IPS-20b (cell line): ENCODE results near the gene TMEM145.

Experiments
- H3K27ac ChIP-seq: one replicate; pipeline ENCODE4 v1.5.1; 2013; ENCODE audit warnings: low read length
- H3K27me3 ChIP-seq: 2 replicates; pipeline ENCODE4 v1.6.1; 2013; ENCODE audit warnings: mild to moderate bottlenecking, low read length, inconsistent platforms; ENCODE audit not compliant: insufficient read depth
- H3K36me3 ChIP-seq: 2 replicates; pipeline ENCODE4 v1.6.1; 2013; ENCODE audit warnings: low read depth, mild to moderate bottlenecking, inconsistent platforms, low read length, moderate library complexity; ENCODE audit not compliant: insufficient read depth
- H3K4me1 ChIP-seq: 2 replicates; pipeline ENCODE4 v1.6.1; 2013; ENCODE audit warnings: mild to moderate bottlenecking, control low read depth, inconsistent platforms, low read length, moderate library complexity; ENCODE audit not compliant: insufficient read depth
- H3K4me3 ChIP-seq: 2 replicates; pipeline ENCODE4 v1.5.1; 2013; ENCODE audit warnings: mild to moderate bottlenecking, low read length, inconsistent platforms
- H3K9ac ChIP-seq: 2 replicates; pipeline ENCODE4 v1.6.1; 2013; ENCODE audit warnings: low read depth, mild to moderate bottlenecking, inconsistent platforms, low read length, moderate library complexity
- H3K9me3 ChIP-seq: 2 replicates; pipeline ENCODE4 v1.6.1; 2013; ENCODE audit warnings: mild to moderate bottlenecking, low read depth, low read length, inconsistent platforms; ENCODE audit not compliant: insufficient read depth

TMEM145 gene

DNA sequence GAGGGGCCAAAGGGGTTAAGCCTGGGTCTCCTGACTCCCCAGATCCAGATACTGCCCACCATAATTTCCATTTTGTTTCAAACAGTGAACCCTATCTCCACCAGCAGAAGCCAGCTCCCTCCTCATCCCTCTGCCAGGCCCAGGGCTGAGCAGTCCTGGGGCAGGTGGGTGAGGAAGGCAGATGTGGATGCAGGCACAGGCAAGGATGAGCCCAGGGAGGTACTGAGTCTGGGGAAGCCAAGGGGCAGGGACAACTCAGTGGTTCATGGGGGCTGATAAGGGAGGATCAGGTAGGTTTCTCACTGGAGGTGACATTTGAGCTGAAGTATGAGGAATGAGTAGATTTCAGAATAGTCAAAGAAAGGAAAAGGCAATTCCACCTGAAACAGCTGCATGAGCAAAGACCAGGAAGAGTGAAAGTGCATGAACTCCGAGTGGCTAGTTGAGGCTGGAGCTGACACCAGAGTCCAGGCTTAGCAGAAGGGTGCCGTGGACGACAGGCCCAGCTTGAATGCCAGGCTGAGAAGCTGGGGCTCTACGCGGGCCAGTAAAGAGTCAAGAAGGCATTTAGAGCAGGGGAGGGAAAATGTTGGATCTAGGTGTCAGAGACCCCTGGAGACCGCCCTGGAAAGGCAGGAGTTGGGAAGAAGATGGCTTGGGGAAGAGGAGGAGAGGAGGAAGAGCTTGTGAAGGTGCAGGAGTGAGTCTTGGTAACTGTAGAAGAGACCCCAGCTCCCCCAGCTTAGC lies 33.8 kb upstream of the TMEM145 start:
- Histone ChIP-seq H3K4me3 (peak overlapping the region; percentile 85), H3K27ac (no peak overlapping the region), H3K36me3 (peaks cover 7% of the 10 kb centered on the region; the same call in 1 of the 2 replicates), H3K27me3 (no peaks in the 10 kb centered on the region), H3K4me1 (peaks cover 16% of the 10 kb centered on the region), H3K9me3 (no peaks in the 10 kb centered on the region), H3K9ac (peak overlapping the region; percentile 79; the same call in 1 of the 2 replicates)

GRCh38 chr19:42279902-42280814 lies 33.0 kb upstream of the TMEM145 start:
- no peaks in the 10 kb centered on the region for H3K27me3 ChIP-seq
- H3K36me3 ChIP-seq, result no peaks in the 10 kb centered on the region
- H3K4me1 ChIP-seq, result peaks cover 17% of the 10 kb centered on the region
- H3K9me3 ChIP-seq, result no peaks in the 10 kb centered on the region
- H3K27ac ChIP-seq, result no peak overlapping the region
- peak overlapping the region; percentile 85 for H3K4me3 ChIP-seq
- H3K9ac ChIP-seq, result peak overlapping the region; percentile 79; the same call in 1 of the 2 replicates

- Histone ChIP-seq H3K9ac (no peak overlapping the region; the same call in 1 of the 2 replicates), H3K4me1 (peaks cover 22% of the 10 kb centered on the region), H3K27ac (no peak overlapping the region), H3K27me3 (no peaks in the 10 kb centered on the region), H3K4me3 (peak overlapping the region; percentile 85; the same call in 1 of the 2 replicates), H3K9me3 (no peaks in the 10 kb centered on the region), H3K36me3 (no peaks in the 10 kb centered on the region)
Observed at GRCh38 chr19:42280815-42281145, 32.3 kb upstream of the TMEM145 start.

DNA sequence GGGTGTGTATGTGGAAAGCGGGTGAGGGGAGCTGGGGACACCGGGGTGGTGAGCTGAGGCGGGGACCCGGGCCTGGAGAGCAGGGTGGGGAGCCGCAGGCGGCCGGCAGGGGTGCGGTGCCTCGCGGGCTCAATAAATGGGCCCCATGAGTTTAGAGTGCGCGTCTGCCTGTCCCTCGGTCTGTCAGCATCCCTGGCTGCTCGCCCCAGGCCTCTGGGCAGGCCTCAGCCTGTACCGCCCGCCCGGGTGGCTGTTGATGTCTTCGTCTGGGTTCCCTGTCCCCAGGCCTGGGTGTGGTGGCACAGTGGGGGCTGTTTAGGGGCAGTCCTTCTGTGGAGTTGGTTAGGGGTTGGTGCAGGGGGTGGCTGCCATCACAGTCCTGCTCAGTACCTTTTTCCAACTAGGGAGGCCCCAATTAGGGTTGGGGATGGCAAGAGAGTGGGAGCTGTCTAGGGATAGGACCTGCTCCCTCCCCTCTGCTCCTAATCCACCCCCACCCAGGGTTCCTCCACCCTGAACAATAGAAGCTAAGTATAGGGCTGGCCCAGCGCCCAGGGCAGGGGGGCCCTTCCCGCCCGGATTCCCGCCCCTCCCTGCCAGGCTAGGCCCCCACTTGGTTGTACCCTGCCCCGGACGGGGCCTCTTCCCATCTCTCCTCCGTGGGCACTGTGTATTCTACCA lies 31.8 kb upstream of the TMEM145 start:
- H3K36me3 ChIP-seq, result no peaks in the 10 kb centered on the region
- H3K4me1 ChIP-seq, result peaks cover 24% of the 10 kb centered on the region
- H3K9me3 ChIP-seq, result no peaks in the 10 kb centered on the region
- H3K27me3 ChIP-seq, result no peaks in the 10 kb centered on the region
- peak overlapping the region; percentile 59 for H3K4me3 ChIP-seq
- H3K27ac ChIP-seq, result no peak overlapping the region
- peak overlapping the region; percentile 74; the same call in 1 of the 2 replicates for H3K9ac ChIP-seq

DNA sequence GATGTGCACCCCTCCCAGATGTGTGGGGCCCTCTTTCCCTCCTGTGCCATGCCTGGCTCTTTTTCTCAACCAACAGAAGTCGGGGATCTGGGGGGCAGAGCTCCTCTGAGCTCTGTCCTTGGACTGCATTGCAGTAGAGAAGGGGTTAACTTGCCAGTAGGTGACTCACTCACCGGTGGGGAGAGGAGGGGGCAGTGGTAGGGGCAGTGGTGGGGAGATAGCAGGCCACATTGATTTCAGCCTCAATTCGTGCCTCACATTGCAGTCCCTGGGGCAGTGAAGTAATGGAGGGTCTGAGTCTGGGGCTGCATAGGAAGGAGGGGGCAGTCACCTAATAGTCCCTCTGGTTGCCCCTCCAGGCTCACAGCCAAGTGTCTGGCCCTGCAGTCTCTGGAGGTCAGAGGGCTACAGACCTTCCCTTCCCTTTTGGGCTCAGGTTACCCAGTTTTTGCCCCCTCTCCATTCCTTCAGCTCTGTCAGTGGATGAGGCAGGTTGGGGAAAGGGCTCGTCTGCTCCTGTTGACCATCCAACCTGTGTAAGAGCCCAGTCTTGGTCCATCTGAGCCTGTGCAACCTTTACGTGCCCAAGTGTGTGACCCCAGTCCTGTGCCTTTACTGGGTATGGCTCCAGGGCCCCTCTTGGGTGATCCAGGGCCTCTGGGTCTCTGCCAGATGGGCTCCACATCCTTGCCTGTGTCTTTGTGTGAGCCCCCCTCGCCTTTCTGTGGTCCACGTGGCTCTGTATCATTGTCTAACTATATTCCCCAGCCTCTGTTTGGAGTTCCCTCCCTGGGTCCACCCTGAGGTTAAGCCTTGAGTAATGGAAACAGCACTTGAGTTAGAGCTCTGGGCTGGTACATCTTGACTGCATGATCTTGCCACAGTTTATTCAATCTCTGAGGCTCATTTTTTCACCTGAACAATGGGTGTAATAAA lies 31.0 kb upstream of the TMEM145 start:
- H3K27ac ChIP-seq, result no peak overlapping the region
- H3K4me1 ChIP-seq, result peaks cover 24% of the 10 kb centered on the region
- H3K4me3 ChIP-seq, result peak overlapping the region; percentile 59
- no peaks in the 10 kb centered on the region for H3K27me3 ChIP-seq
- no peaks in the 10 kb centered on the region for H3K9me3 ChIP-seq
- H3K36me3 ChIP-seq, result peaks cover under 1% of the 10 kb centered on the region; the same call in 1 of the 2 replicates
- peak overlapping the region; percentile 74; the same call in 1 of the 2 replicates for H3K9ac ChIP-seq

- no peaks in the 10 kb centered on the region for H3K9me3 ChIP-seq
- no peak overlapping the region for H3K27ac ChIP-seq
- no peaks in the 10 kb centered on the region for H3K27me3 ChIP-seq
- H3K4me3 ChIP-seq, result peak overlapping the region; percentile 70; the same call in 1 of the 2 replicates
- peaks cover 8% of the 10 kb centered on the region for H3K36me3 ChIP-seq
- no peak overlapping the region; the same call in 1 of the 2 replicates for H3K9ac ChIP-seq
- H3K4me1 ChIP-seq, result peaks cover 24% of the 10 kb centered on the region
Observed at GRCh38 chr19:42282819-42283187, 30.3 kb upstream of the TMEM145 start.

DNA sequence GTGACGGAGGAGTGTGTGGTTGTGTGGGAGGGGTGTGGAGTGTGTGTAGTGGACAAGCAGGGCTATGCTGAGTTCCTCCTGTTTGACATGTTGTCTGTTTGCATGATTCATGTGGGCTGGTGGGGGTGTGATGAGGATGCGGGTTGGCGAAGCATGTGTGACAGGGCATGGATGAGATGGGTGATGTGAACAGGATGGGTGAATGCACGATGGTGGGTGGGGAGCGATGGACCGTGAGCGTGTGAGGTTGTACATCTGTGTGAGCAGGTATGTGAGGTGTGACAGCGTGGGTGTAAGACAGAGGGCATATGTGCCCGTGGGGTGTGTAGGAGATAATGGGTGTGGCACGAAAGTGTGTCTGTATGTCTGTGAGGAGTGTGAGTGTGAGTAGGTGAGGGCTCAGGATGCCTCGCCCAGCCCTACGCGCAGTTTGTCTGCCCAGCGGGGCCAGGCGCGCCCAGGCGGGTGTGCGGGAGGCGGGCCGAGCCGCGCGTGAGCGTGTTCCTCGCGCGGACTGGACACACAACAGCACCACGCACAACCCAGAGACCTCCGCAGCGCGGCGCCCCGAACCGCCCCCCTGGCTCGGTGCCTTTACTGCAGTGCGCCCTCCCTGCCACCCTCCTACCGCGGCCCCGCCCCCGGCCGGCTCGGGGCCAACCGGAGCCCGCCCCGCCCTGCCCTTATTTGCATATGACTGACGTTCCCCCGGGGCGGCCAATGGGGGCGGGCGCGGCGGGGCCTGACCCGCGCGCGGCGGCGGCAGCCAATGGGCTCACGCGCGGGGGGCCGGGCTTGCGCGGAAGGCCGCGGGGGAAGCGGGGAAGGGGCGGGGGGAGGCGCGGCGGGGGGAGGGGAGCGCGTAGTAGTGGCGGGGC lies 29.7 kb upstream of the TMEM145 start:
- peak overlapping the region; percentile 70 for H3K4me3 ChIP-seq
- no peaks in the 10 kb centered on the region for H3K9me3 ChIP-seq
- peak overlapping the region; percentile 46 for H3K27ac ChIP-seq
- peak overlapping the region; percentile 65; the same call in 1 of the 2 replicates for H3K9ac ChIP-seq
- peaks cover 24% of the 10 kb centered on the region for H3K4me1 ChIP-seq
- H3K27me3 ChIP-seq, result no peaks in the 10 kb centered on the region
- peaks cover 14% of the 10 kb centered on the region for H3K36me3 ChIP-seq

DNA sequence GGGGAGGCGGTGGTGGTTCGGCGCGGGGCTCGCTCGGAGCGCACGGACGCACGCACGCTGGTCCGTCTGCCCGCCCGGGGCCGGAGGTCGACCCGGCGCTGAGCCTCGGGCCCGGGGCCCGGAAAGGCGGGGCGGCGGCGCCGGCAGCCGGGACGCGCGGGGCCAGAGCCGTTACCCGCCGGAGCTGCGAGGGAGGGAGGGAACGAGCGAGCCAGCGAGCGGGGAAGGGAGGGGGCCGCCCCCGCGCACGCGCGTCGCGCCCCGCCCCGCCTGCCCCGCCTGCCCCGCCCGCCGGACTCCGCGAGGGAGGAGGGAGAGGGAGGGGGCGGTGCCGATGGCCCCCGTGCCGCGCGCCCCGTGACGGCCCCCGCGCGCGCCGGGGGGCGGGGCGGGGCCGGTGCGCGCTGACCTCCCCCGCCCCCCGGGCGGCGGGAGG lies 29.0 kb upstream of the TMEM145 start:
- Histone ChIP-seq H3K27me3 (no peaks in the 10 kb centered on the region), H3K4me3 (no peak overlapping the region; the same call in 1 of the 2 replicates), H3K36me3 (peaks cover 21% of the 10 kb centered on the region), H3K9me3 (no peaks in the 10 kb centered on the region), H3K9ac (no peak overlapping the region), H3K4me1 (peaks cover 24% of the 10 kb centered on the region), H3K27ac (no peak overlapping the region)

DNA sequence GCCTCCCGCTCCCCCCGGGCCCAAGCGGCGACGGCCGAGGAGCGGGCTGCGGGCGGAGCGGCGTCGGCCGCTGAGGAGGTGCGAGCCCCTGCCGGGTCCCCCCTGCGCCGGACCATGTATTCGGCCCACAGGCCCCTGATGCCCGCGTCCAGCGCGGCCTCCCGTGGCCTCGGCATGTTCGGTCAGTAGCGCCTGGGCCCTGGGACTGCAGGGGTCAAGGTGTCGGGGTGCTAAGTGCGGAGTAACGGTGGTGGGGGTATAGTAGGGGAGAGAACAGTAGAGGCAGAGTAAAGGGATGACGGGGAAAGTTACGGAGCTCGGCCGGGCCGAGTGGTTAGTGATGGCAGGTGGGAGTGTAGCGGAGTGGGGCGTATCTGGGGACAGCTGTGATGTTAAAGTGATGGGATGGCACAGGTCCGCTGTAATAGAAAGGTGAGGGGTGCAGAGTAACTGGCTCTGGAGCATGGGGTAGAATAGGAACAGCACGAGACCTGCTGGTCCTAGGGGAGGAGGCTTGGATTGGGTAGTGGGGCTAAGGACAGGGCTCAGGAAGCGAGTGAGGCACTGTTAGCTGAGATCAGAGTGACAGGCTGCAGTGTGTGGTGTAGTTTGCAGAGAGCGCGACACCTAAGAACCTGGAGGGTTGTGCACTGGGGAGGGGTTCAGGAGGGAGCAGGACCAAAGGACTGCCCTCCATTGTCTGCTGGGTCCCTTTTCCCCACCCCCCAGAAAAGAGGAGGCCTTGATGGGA lies 28.3 kb upstream of the TMEM145 start:
- H3K9ac ChIP-seq, result peak overlapping the region; percentile 73
- no peaks in the 10 kb centered on the region for H3K9me3 ChIP-seq
- no peak overlapping the region for H3K27ac ChIP-seq
- peak overlapping the region; percentile 70 for H3K4me3 ChIP-seq
- peaks cover 24% of the 10 kb centered on the region for H3K4me1 ChIP-seq
- no peaks in the 10 kb centered on the region for H3K27me3 ChIP-seq
- peaks cover 28% of the 10 kb centered on the region for H3K36me3 ChIP-seq
